Hepatocyte (in vitro differentiated cells): ENCODE data around the gene HOXD8. TPM values are rescaled to one million over a fixed set of nuclear protein-coding genes. Genes with fewer than 3 reads are reported as not detected.
A peak's percentile ranks its signal among the peaks of the same experiment; 100 is the strongest.

Experiments
- DNase-seq: peaks from one replicate; pipeline ENCODE4 v3.0.0-alpha.2; 2016; ENCODE audit warnings: low spot score
- H2AFZ ChIP-seq: fragments of 200-600 bp; sonication (generic); 2 replicates; pipeline ENCODE4 v1.6.0; 2016; ENCODE audit warnings: antibody characterized with exemption, mild to moderate bottlenecking
- H3K27ac ChIP-seq: fragments of 200-600 bp; sonication (generic); 2 replicates; pipeline ENCODE4 v1.5.1; 2016; ENCODE audit warnings: mild to moderate bottlenecking
- H3K27me3 ChIP-seq: fragments of 200-600 bp; sonication (generic); 2 replicates; pipeline ENCODE4 v1.6.1; 2016
- H3K36me3 ChIP-seq: fragments of 200-600 bp; sonication (generic); replicated peaks from 2 replicates; pipeline ENCODE4 v1.5.1; 2016; ENCODE audit warnings: low read depth; ENCODE audit not compliant: insufficient read depth
- H3K4me1 ChIP-seq: fragments of 200-600 bp; sonication (generic); 2 replicates; pipeline ENCODE4 v1.5.1; 2016; ENCODE audit warnings: mild to moderate bottlenecking, moderate library complexity; ENCODE audit not compliant: insufficient read depth
- H3K4me2 ChIP-seq: fragments of 200-600 bp; sonication (generic); 2 replicates; pipeline ENCODE4 v1.6.0; 2016
- H3K4me3 ChIP-seq: fragments of 200-600 bp; sonication (generic); 2 replicates; pipeline ENCODE4 v1.5.1; 2016; ENCODE audit warnings: mild to moderate bottlenecking
- H3K79me2 ChIP-seq: fragments of 200-600 bp; sonication (generic); 2 replicates; pipeline ENCODE4 v1.6.0; 2017; ENCODE audit warnings: mild to moderate bottlenecking
- H3K9me2 ChIP-seq: fragments of 200-600 bp; sonication (generic); replicated peaks from 2 replicates; pipeline ENCODE4 v1.6.0; 2017; ENCODE audit warnings: mild to moderate bottlenecking; ENCODE audit not compliant: insufficient read depth
- H3K9me3 ChIP-seq: fragments of 200-600 bp; sonication (generic); 2 replicates; pipeline ENCODE4 v1.5.1; 2016; ENCODE audit warnings: low read depth, mild to moderate bottlenecking
- H4K20me1 ChIP-seq: fragments of 200-600 bp; sonication (generic); 2 replicates; pipeline ENCODE4 v1.6.0; 2016; ENCODE audit warnings: mild to moderate bottlenecking; ENCODE audit not compliant: insufficient read depth, poor library complexity, severe bottlenecking
- EZH2 ChIP-seq: fragments of 200-600 bp; sonication (generic); IDR thresholded peaks from 2 replicates; pipeline ENCODE4 v1.6.1; 2016; ENCODE audit warnings: antibody characterized with exemption, mild to moderate bottlenecking, borderline replicate concordance
- EZH2phosphoT487 ChIP-seq: fragments of 200-600 bp; sonication (generic); IDR thresholded peaks from one replicate; pipeline ENCODE4 v1.6.1; 2018; ENCODE audit warnings: antibody characterized with exemption, mild to moderate bottlenecking, low read depth, moderate library complexity; ENCODE audit not compliant: unreplicated experiment, severe bottlenecking
- WGBS: methylation state at CpG from one replicate; pipeline ENCODE4 v1.1.6; 2016; ENCODE audit warnings: low lambda C conversion rate; ENCODE audit errors: missing lambda C conversion rate; 5-methylcytosine and 5-hydroxymethylcytosine counted together
- polyA plus RNA-seq: library from polyadenylated mRNA; unstranded; fragments of >200 nt; fragmentation: Nextera tagmentation; extraction: Ambion mirVana; gene quantifications from 2 replicates; pipeline ENCODE4 v1.2.1, GENCODE V29; 2016
- total RNA-seq: library from RNA; depleted of rRNA; stranded (reverse); fragments of >200 nt; gene quantifications from 2 replicates; pipeline ENCODE4 v1.2.3, GENCODE V29; 2014
- TF ChIP-seq, protein P1 (sequence below): fragments of 200-600 bp; sonication (generic); IDR thresholded peaks from 2 replicates; pipeline ENCODE4 v1.5.1; 2016; ENCODE audit warnings: antibody characterized with exemption, mild to moderate bottlenecking; ENCODE audit not compliant: poor library complexity

Gene HOXD8
- total and polyA plus RNA-seq, 2 experiments from 2014 or later: 1.3 TPM; not detected in 1

- WGBS: 68% methylated on average over 14 of the region's 14 CpGs
- H3K27me3 ChIP-seq: peaks cover 94% of the 10 kb centered on the region
- H3K9me3 ChIP-seq: no peaks in the 10 kb centered on the region
- H3K9me2 ChIP-seq: no peaks in the 10 kb centered on the region
- no peak overlapping the region for H2AFZ ChIP-seq
- no peak overlapping the region for H3K4me3 ChIP-seq
- no peak for DNase-seq
- no peaks in the 10 kb centered on the region for H4K20me1 ChIP-seq
- H3K4me1 ChIP-seq: peaks cover 8% of the 10 kb centered on the region
- no peak overlapping the region for H3K4me2 ChIP-seq
- H3K79me2 ChIP-seq: no peaks in the 10 kb centered on the region
- TF ChIP-seq, protein P1, sequence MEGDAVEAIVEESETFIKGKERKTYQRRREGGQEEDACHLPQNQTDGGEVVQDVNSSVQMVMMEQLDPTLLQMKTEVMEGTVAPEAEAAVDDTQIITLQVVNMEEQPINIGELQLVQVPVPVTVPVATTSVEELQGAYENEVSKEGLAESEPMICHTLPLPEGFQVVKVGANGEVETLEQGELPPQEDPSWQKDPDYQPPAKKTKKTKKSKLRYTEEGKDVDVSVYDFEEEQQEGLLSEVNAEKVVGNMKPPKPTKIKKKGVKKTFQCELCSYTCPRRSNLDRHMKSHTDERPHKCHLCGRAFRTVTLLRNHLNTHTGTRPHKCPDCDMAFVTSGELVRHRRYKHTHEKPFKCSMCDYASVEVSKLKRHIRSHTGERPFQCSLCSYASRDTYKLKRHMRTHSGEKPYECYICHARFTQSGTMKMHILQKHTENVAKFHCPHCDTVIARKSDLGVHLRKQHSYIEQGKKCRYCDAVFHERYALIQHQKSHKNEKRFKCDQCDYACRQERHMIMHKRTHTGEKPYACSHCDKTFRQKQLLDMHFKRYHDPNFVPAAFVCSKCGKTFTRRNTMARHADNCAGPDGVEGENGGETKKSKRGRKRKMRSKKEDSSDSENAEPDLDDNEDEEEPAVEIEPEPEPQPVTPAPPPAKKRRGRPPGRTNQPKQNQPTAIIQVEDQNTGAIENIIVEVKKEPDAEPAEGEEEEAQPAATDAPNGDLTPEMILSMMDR: no peak
- TF ChIP-seq EZH2 (no peak), EZH2phosphoT487 (no peak)
- H3K27ac ChIP-seq: no peak overlapping the region
- no peaks in the 10 kb centered on the region for H3K36me3 ChIP-seq
Measured at GRCh38 chr2:176138526-176138922, 9.0 kb downstream of the HOXD8 start.

GRCh38 chr2:176138923-176139660 is 9.6 kb downstream of the HOXD8 start:
- Histone ChIP-seq H3K4me3 (no peak overlapping the region), H3K9me3 (no peaks in the 10 kb centered on the region), H3K36me3 (no peaks in the 10 kb centered on the region), H3K27ac (no peak overlapping the region), H3K27me3 (peaks cover 94% of the 10 kb centered on the region), H3K4me2 (no peak overlapping the region), H3K4me1 (peaks cover 8% of the 10 kb centered on the region), H3K79me2 (no peaks in the 10 kb centered on the region), H4K20me1 (no peaks in the 10 kb centered on the region), H3K9me2 (no peaks in the 10 kb centered on the region), H2AFZ (no peak overlapping the region)
- WGBS: 73% methylated on average over 28 of the region's 28 CpGs
- DNase-seq: no peak
- TF ChIP-seq EZH2 (no peak), EZH2phosphoT487 (no peak)
- TF ChIP-seq, protein P1: no peak

- Histone ChIP-seq H3K4me1 (peaks cover 8% of the 10 kb centered on the region), H3K27ac (no peak overlapping the region), H3K4me2 (peak overlapping the region; percentile 92), H3K4me3 (no peak overlapping the region), H3K36me3 (no peaks in the 10 kb centered on the region), H3K79me2 (no peaks in the 10 kb centered on the region), H4K20me1 (no peaks in the 10 kb centered on the region), H3K9me3 (no peaks in the 10 kb centered on the region), H3K9me2 (no peaks in the 10 kb centered on the region), H2AFZ (peak overlapping the region; percentile 64), H3K27me3 (peaks cover 92% of the 10 kb centered on the region)
- no peak for DNase-seq
- 53% methylated on average over 41 of the region's 41 CpGs for WGBS
- TF ChIP-seq, protein P1: no peak
- TF ChIP-seq EZH2 (no peak), EZH2phosphoT487 (no peak)
Measured at GRCh38 chr2:176139661-176140512, 10.4 kb downstream of the HOXD8 start.
